PFSK-1 (cell line): ENCODE results near the gene WWC2.

Source experiments
- POLR2AphosphoS5 ChIP-seq: IDR thresholded peaks from 2 replicates; pipeline ENCODE4 v1.6.1; 2012; ENCODE audit warnings: low read depth, mild to moderate bottlenecking, control low read depth, low read length, moderate library complexity
- SIN3A ChIP-seq: IDR thresholded peaks from 2 replicates; pipeline ENCODE4 v1.6.1; 2012; ENCODE audit warnings: mild to moderate bottlenecking, low read length, moderate library complexity, borderline replicate concordance; ENCODE audit not compliant: insufficient read depth
- TAF1 ChIP-seq: IDR thresholded peaks from 2 replicates; pipeline ENCODE4 v1.6.1; 2012; ENCODE audit warnings: low read length, control low read depth, borderline replicate concordance; ENCODE audit not compliant: insufficient read depth

GRCh38 chr4:183289688-183290087 lies 190.6 kb downstream of the WWC2 start:
- TF ChIP-seq SIN3A, result no peak
- no peak for TF ChIP-seq TAF1
- TF ChIP-seq POLR2AphosphoS5, result no peak
